Urothelium cell line (cell line): Measurements from ENCODE around the gene CDNF.
"Not testable (repeated sequence)": the region's sequence is repeated elsewhere in the genome, so short reads cannot be mapped to it uniquely, and the experiment has no call there.

Source experiments
- DNase-seq: peaks from one replicate; pipeline ENCODE4 v3.0.0; 2011; ENCODE audit warnings: low spot score, mixed read lengths
- FAIRE-seq: peaks from 2 replicates; lab custom pipeline; 2011; peaks lifted over from hg19 to GRCh38; lab: Jason Lieb, UNC

The CDNF gene

GRCh38 chr10:14837757-14838581 is at the start of gene CDNF, which contains the start of the genes HSPA14 and MSANTD7:
CDNF (minus strand) TSS chr10:14838037; CDS start chr10:14837946, 91 bp downstream.
HSPA14 (plus strand) TSS chr10:14838306; CDS start chr10:14838403, 97 bp downstream.
MSANTD7 (plus strand) TSS chr10:14838306; CDS start chr10:14842285, 3,979 bp downstream.
- FAIRE-seq = peak; percentile 96
- DNase-seq = peak; percentile 99

- DNase-seq = no peak
- FAIRE-seq = no peak
Measured at GRCh38 chr10:14884082-14884481, 46.2 kb upstream of the CDNF start.

GRCh38 chr10:14880229-14880628 is 42.4 kb upstream of the CDNF start:
- FAIRE-seq (no peak), DNase-seq (peak; percentile 12)

GRCh38 chr10:14879928-14880193 is 42.0 kb upstream of the CDNF start:
- FAIRE-seq (no peak), DNase-seq (peak; percentile 7)

GRCh38 chr10:14879124-14879927 is 41.5 kb upstream of the CDNF start:
- DNase-seq (peak; percentile 26), FAIRE-seq (no peak)

GRCh38 chr10:14878266-14879123 is 40.7 kb upstream of the CDNF start, which contains the start of gene SUV39H2:
SUV39H2 (plus strand) TSS chr10:14878866; CDS start chr10:14878889, 23 bp downstream.
- DNase-seq (peak; percentile 100), FAIRE-seq (peak; percentile 92)

- DNase-seq = no peak
- FAIRE-seq = no peak
Measured at GRCh38 chr10:14876764-14877163, 38.9 kb upstream of the CDNF start.

- DNase-seq (no peak), FAIRE-seq (no peak)
Measured at GRCh38 chr10:14875941-14876340, 38.1 kb upstream of the CDNF start.

- FAIRE-seq = no peak
- no peak for DNase-seq
Measured at GRCh38 chr10:14873090-14873760, 35.4 kb upstream of the CDNF start.

- not testable (repeated sequence) for FAIRE-seq, DNase-seq
Measured at GRCh38 chr10:14864871-14865270, 27.0 kb upstream of the CDNF start.

- not testable (repeated sequence) for DNase-seq, FAIRE-seq
Measured at GRCh38 chr10:14864466-14864865, 26.6 kb upstream of the CDNF start.

- no peak for FAIRE-seq
- DNase-seq = no peak
Measured at GRCh38 chr10:14860791-14861190, 23.0 kb upstream of the CDNF start.

GRCh38 chr10:14859775-14860174 is 21.9 kb upstream of the CDNF start:
- no peak for FAIRE-seq
- DNase-seq = no peak

- no peak for FAIRE-seq
- no peak for DNase-seq
Measured at GRCh38 chr10:14859043-14859442, 21.2 kb upstream of the CDNF start.

- FAIRE-seq (no peak), DNase-seq (no peak)
Measured at GRCh38 chr10:14858338-14858960, 20.6 kb upstream of the CDNF start.

GRCh38 chr10:14855453-14855852 is 17.6 kb upstream of the CDNF start:
- no peak for FAIRE-seq

GRCh38 chr10:14852236-14852635 is 14.4 kb upstream of the CDNF start:
- FAIRE-seq = no peak
- DNase-seq = no peak

More at GRCh38 chr10:14855453-14855852, 17.6 kb upstream of the CDNF start:
- DNase-seq = no peak

GRCh38 chr10:14844948-14845347 is 7.1 kb upstream of the CDNF start:
- no peak for FAIRE-seq

GRCh38 chr10:14843327-14843988 is 5.6 kb upstream of the CDNF start:
- FAIRE-seq (no peak), DNase-seq (no peak)

More at GRCh38 chr10:14844948-14845347, 7.1 kb upstream of the CDNF start:
- no peak for DNase-seq
